ENCODE data around the gene PTPRB.

DNA sequence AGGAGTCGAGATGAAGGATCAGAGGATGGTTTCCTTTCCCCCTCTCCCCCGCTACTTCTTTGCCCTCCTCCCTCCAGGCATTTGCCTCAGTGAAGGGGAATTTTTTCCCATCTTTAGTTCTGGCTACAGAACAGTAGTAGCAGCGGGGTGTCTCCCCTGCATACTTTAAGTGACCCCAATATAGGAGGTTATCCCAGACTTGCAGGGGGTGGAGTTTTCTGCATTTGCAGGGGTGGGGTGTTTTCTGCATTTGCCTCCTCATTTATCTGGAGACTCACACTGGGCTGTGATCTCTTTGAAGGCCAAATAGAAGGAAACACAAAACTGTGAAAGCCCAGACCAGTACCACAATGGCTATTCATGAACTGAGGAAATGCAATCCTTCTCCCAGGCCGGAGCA lies 19.8 kb downstream of the PTPRB start:
- TF ChIP-seq, protein P1, sequence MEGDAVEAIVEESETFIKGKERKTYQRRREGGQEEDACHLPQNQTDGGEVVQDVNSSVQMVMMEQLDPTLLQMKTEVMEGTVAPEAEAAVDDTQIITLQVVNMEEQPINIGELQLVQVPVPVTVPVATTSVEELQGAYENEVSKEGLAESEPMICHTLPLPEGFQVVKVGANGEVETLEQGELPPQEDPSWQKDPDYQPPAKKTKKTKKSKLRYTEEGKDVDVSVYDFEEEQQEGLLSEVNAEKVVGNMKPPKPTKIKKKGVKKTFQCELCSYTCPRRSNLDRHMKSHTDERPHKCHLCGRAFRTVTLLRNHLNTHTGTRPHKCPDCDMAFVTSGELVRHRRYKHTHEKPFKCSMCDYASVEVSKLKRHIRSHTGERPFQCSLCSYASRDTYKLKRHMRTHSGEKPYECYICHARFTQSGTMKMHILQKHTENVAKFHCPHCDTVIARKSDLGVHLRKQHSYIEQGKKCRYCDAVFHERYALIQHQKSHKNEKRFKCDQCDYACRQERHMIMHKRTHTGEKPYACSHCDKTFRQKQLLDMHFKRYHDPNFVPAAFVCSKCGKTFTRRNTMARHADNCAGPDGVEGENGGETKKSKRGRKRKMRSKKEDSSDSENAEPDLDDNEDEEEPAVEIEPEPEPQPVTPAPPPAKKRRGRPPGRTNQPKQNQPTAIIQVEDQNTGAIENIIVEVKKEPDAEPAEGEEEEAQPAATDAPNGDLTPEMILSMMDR (conservative IDR thresholded peaks at IDR 0.05; ENCODE audit: low read depth, low read length): no peak
- no peak for TF ChIP-seq POLR2A (IDR thresholded peaks at IDR 0.05; ENCODE audit: low read depth, low read length)
